GM19193 (cell line): ENCODE results near the gene TBC1D25.

Experiments used
- POLR2A ChIP-seq: IDR thresholded peaks from 4 replicates; pipeline ENCODE4 v1.6.1; 2011; ENCODE audit not compliant: insufficient read depth, insufficient read length; ENCODE audit errors: extremely low read depth

Gene TBC1D25

DNA sequence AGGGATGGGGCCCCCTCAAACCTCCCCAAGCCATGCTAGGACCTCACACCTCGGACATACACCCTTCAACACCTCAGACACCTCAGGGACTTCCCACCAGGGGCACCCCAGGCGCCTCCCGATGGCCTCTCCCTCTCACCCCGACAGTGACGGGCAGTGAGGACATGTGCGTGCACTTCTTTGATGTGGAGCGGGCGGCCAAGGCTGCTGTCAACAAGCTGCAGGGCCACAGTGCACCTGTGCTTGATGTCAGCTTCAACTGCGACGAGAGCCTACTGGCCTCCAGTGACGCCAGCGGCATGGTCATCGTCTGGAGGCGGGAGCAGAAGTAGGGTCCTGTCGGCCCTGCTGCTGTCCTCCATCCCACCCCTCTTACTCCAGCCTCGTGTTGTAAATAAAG is 65.2 kb downstream of the TBC1D25 start:
- TF ChIP-seq POLR2A, result no peak

DNA sequence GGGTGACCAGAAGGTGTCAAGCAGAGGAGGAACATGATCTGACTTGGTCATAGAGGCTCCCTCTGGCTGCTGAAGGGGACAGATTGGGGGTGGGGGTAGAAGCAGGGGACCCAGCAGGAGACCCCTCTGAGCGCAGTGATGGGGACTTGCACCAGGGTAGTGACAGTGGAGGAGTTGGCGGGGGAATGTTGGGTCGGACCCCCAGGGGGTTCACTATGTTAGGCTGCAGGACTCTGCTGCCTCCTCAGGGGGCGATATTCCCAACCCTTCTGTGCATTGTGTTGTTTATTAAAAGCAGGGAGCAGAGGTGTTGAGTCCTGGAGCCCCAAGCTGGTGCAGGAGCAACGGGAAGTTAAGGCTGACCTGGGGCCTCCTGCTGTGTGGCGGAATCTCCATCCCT is 66.6 kb downstream of the TBC1D25 start:
- TF ChIP-seq POLR2A, result no peak

DNA sequence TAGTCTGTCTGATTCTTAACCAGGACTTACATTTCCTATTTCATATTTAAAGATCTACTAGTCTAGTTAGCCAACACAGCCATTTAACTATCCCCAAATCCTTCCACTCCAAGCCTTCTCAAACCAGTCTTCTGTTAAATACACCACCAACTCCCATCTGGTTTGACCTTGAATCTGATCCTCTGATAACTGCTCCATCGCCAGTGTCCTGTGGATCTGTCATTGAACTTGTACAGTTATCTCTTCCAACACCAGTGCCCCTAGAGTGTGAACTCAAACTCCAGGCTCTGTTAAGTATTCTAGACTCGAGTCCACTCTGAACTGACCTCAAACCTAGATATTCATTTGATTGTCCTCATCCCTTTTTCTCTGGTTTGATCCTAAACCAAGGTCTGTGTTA is 72.2 kb downstream of the TBC1D25 start:
- no peak for TF ChIP-seq POLR2A
